Hindlimb muscle (tissue), 1 donor: ENCODE data around the gene CPSF6. TPM values are rescaled to one million over a fixed set of nuclear protein-coding genes. Genes with fewer than 3 reads are reported as not detected.

ENCODE experiments used
- polyA plus RNA-seq: library from polyadenylated mRNA; unstranded; fragments of 120-200 nt; gene quantifications from one replicate; pipeline ENCODE4 v1.2.1, GENCODE V29; 2013; ENCODE audit not compliant: insufficient read length

The CPSF6 gene
- polyA plus RNA-seq, 1 donor, result 51.6 TPM

Other genes starting within 250 kb of the CPSF6 start
- 23.4 TPM for gene LYZ, start 108.8 kb downstream of the CPSF6 start, polyA plus RNA-seq
- 12.4 TPM for gene YEATS4, start 120.2 kb downstream of the CPSF6 start, polyA plus RNA-seq
- gene FRS2, start 230.8 kb downstream of the CPSF6 start, polyA plus RNA-seq, result 17.1 TPM